SH-SY5Y (cell line): ENCODE results near the gene PTGIS.

ENCODE experiments used
- GATA2 ChIP-seq: IDR thresholded peaks from 2 replicates; pipeline ENCODE4 v1.6.1; 2011; ENCODE audit warnings: mild to moderate bottlenecking, low read depth, low read length
- GATA3 ChIP-seq: IDR thresholded peaks from 2 replicates; pipeline ENCODE4 v1.6.1; 2011; ENCODE audit warnings: low read depth, mild to moderate bottlenecking, low read length, moderate library complexity

GRCh38 chr20:49469060-49469459, 98.9 kb downstream of the PTGIS start:
- no peak for TF ChIP-seq GATA2
- no peak for TF ChIP-seq GATA3
